ENCODE data around the gene KLK7. TPM values are rescaled to one million over a fixed set of nuclear protein-coding genes. Genes with fewer than 3 reads are reported as not detected.

Gene KLK7
- total RNA-seq, 1 donor from 2014 or later, result 9.3 TPM

- H3K4me3 ChIP-seq (ENCODE audit: low read depth, low read length), result no peak overlapping the region
- TF ChIP-seq, protein P1, sequence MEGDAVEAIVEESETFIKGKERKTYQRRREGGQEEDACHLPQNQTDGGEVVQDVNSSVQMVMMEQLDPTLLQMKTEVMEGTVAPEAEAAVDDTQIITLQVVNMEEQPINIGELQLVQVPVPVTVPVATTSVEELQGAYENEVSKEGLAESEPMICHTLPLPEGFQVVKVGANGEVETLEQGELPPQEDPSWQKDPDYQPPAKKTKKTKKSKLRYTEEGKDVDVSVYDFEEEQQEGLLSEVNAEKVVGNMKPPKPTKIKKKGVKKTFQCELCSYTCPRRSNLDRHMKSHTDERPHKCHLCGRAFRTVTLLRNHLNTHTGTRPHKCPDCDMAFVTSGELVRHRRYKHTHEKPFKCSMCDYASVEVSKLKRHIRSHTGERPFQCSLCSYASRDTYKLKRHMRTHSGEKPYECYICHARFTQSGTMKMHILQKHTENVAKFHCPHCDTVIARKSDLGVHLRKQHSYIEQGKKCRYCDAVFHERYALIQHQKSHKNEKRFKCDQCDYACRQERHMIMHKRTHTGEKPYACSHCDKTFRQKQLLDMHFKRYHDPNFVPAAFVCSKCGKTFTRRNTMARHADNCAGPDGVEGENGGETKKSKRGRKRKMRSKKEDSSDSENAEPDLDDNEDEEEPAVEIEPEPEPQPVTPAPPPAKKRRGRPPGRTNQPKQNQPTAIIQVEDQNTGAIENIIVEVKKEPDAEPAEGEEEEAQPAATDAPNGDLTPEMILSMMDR (conservative IDR thresholded peaks at IDR 0.05; ENCODE audit: low read depth, low read length), result peak; percentile 74
- no peak for DNase-seq (ENCODE audit: low read depth)
Measured at GRCh38 chr19:51020988-51021651, 37.4 kb upstream of the KLK7 start.

- H3K4me3 ChIP-seq (ENCODE audit: low read depth, low read length), result no peak within 1 kb of the TSS
- no peak for DNase-seq (ENCODE audit: low read depth)
- TF ChIP-seq, protein P1 (conservative IDR thresholded peaks at IDR 0.05; ENCODE audit: low read depth, low read length), result no peak
Measured at GRCh38 chr19:51019544-51019925, 35.8 kb upstream of the KLK7 start, which contains the start of gene KLK10. TSS of gene KLK10 (minus strand) at chr19:51019709. CDS start at chr19:51019130, 579 bp downstream.

- TF ChIP-seq, protein P1 (conservative IDR thresholded peaks at IDR 0.05; ENCODE audit: low read depth, low read length), result no peak
- no peak overlapping the region for H3K4me3 ChIP-seq (ENCODE audit: low read depth, low read length)
- no peak for DNase-seq (ENCODE audit: low read depth)
Measured at GRCh38 chr19:51018745-51019543, 35.2 kb upstream of the KLK7 start.

GRCh38 chr19:51016798-51017683, 33.3 kb upstream of the KLK7 start:
- DNase-seq (ENCODE audit: low read depth), result no peak
- H3K4me3 ChIP-seq (ENCODE audit: low read depth, low read length), result no peak overlapping the region
- TF ChIP-seq, protein P1 (conservative IDR thresholded peaks at IDR 0.05; ENCODE audit: low read depth, low read length), result peak; percentile 75

GRCh38 chr19:51015691-51016267, 32.1 kb upstream of the KLK7 start:
- H3K4me3 ChIP-seq (ENCODE audit: low read depth, low read length), result no peak overlapping the region
- TF ChIP-seq, protein P1 (conservative IDR thresholded peaks at IDR 0.05; ENCODE audit: low read depth, low read length), result no peak
- no peak for DNase-seq (ENCODE audit: low read depth)

GRCh38 chr19:51014242-51014641, 30.5 kb upstream of the KLK7 start:
- DNase-seq (ENCODE audit: low read depth), result no peak
- TF ChIP-seq, protein P1 (conservative IDR thresholded peaks at IDR 0.05; ENCODE audit: low read depth, low read length), result no peak
- H3K4me3 ChIP-seq (ENCODE audit: low read depth, low read length), result no peak overlapping the region
